ENCODE measurements around the gene SPEN.
"Not testable (repeated sequence)": the region's sequence is repeated elsewhere in the genome, so short reads cannot be mapped to it uniquely, and the experiment has no call there.

DNA sequence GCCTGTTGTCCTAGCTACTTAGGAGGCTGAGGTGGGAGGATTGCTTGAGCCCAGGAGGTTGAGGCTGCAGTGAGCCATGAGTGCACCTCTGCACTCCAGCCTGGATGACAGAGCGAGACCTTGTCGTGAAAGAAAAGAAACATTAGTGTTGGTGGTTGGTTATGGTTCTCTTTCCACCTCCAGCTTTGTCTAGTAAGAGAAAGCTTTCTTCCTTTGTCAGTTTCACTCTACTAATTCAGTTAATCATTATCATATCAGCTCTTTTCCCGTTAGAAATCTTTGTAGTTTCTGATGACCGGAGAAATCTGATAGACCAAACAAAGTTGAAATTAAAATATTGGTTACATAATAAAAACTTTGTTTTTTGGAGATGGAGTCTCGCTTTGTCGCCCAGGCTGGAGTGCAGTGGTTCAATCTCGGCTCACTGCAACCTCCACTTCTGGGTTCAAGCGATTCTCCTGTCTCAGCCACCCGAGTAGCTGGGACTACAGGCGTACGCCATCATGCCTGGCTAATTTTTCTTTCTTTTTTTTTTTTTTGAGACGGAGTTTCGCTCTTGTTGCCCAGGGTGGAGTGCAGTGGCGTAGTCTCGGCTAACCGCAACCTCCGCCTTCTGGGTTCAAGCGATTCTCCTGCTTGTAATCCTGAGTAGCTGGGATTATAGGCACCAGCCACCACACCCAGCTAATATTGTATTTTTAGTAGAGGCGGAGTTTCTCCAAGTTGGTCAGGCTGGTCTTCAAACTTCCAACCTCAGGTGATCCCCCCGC is 49.5 kb downstream of the SPEN start:
- TF ChIP-seq, protein P1, sequence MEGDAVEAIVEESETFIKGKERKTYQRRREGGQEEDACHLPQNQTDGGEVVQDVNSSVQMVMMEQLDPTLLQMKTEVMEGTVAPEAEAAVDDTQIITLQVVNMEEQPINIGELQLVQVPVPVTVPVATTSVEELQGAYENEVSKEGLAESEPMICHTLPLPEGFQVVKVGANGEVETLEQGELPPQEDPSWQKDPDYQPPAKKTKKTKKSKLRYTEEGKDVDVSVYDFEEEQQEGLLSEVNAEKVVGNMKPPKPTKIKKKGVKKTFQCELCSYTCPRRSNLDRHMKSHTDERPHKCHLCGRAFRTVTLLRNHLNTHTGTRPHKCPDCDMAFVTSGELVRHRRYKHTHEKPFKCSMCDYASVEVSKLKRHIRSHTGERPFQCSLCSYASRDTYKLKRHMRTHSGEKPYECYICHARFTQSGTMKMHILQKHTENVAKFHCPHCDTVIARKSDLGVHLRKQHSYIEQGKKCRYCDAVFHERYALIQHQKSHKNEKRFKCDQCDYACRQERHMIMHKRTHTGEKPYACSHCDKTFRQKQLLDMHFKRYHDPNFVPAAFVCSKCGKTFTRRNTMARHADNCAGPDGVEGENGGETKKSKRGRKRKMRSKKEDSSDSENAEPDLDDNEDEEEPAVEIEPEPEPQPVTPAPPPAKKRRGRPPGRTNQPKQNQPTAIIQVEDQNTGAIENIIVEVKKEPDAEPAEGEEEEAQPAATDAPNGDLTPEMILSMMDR (IDR thresholded peaks at IDR 0.05): not testable (repeated sequence)
- TF ChIP-seq POLR2A (IDR thresholded peaks at IDR 0.05): not testable (repeated sequence)
